Subcutaneous abdominal adipose tissue (tissue), 5 donors: ENCODE results near the gene ASS1.

Experiments used
- H3K27ac ChIP-seq: one replicate; pipeline ENCODE4 v1.7.0; 2013; ENCODE audit warnings: low read depth, mild to moderate bottlenecking, inconsistent platforms, low read length, moderate library complexity
- H3K27me3 ChIP-seq, 5 donors: one replicate each; pipeline ENCODE4 v1.7.0; 2013; ENCODE audit warnings: low read length in 5 of 5, inconsistent platforms in 1 of 5; ENCODE audit not compliant: control insufficient read depth in 5 of 5, insufficient read depth in 4 of 5
- H3K36me3 ChIP-seq, 5 donors: one replicate each; pipeline ENCODE4 v1.7.0; 2013; ENCODE audit warnings: low read length in 5 of 5; ENCODE audit not compliant: control insufficient read depth in 5 of 5, insufficient read depth in 5 of 5
- H3K4me1 ChIP-seq, 5 donors: one replicate each; pipeline ENCODE4 v1.7.0; 2013; ENCODE audit warnings: low read length in 5 of 5, mild to moderate bottlenecking in 3 of 5, moderate library complexity in 1 of 5; ENCODE audit not compliant: control insufficient read depth in 5 of 5, insufficient read depth in 5 of 5
- H3K4me3 ChIP-seq, 5 donors: one replicate each; pipeline ENCODE4 v1.7.0; 2013; ENCODE audit warnings: low read length in 5 of 5, low read depth in 1 of 5
- H3K9ac ChIP-seq, 5 donors: one replicate each; pipeline ENCODE4 v1.7.0; 2013; ENCODE audit warnings: low read length in 5 of 5, mild to moderate bottlenecking in 4 of 5, moderate library complexity in 3 of 5
- H3K9me3 ChIP-seq, 5 donors: one replicate each; pipeline ENCODE4 v1.7.0; 2013; ENCODE audit warnings: low read length in 5 of 5; ENCODE audit not compliant: control insufficient read depth in 5 of 5
- donor health status: healthy.
- donor health status: healthy.
- donor health status: healthy.
- donor health status: healthy.
- donor health status: healthy.

The ASS1 gene

GRCh38 chr9:130478152-130478551 is 33.4 kb downstream of the ASS1 start:
- H3K9ac ChIP-seq: no peak overlapping the region
- no peaks in the 10 kb centered on the region for H3K4me1 ChIP-seq
- no peaks in the 10 kb centered on the region for H3K9me3 ChIP-seq
- H3K27ac ChIP-seq: no peak overlapping the region
- H3K27me3 ChIP-seq: no peaks in the 10 kb centered on the region
- peaks cover 0 to 79% (median 64%) of the 10 kb centered on the region in 5 donors for H3K36me3 ChIP-seq
- H3K4me3 ChIP-seq: no peak overlapping the region

GRCh38 chr9:130478736-130479575 is 34.2 kb downstream of the ASS1 start:
- peaks cover 0 to 81% (median 66%) of the 10 kb centered on the region in 5 donors for H3K36me3 ChIP-seq
- H3K4me1 ChIP-seq: no peaks in the 10 kb centered on the region
- H3K27ac ChIP-seq: no peak overlapping the region
- no peaks in the 10 kb centered on the region for H3K27me3 ChIP-seq
- H3K9me3 ChIP-seq: no peaks in the 10 kb centered on the region
- no peak overlapping the region for H3K9ac ChIP-seq
- H3K4me3 ChIP-seq: no peak overlapping the region

GRCh38 chr9:130479587-130479986 is 34.8 kb downstream of the ASS1 start:
- Histone ChIP-seq H3K4me1 (no peaks in the 10 kb centered on the region), H3K27me3 (no peaks in the 10 kb centered on the region), H3K4me3 (no peak overlapping the region), H3K27ac (no peak overlapping the region), H3K9me3 (no peaks in the 10 kb centered on the region), H3K36me3 (peaks cover 0 to 80% (median 66%) of the 10 kb centered on the region in 5 donors), H3K9ac (no peak overlapping the region)

- H3K27me3 ChIP-seq: no peaks in the 10 kb centered on the region
- no peak overlapping the region for H3K4me3 ChIP-seq
- H3K9ac ChIP-seq: no peak overlapping the region
- no peaks in the 10 kb centered on the region for H3K4me1 ChIP-seq
- H3K27ac ChIP-seq: no peak overlapping the region
- H3K36me3 ChIP-seq: peaks cover 0 to 84% (median 72%) of the 10 kb centered on the region in 5 donors
- no peaks in the 10 kb centered on the region for H3K9me3 ChIP-seq
Measured at GRCh38 chr9:130480673-130481072, 35.9 kb downstream of the ASS1 start.

- no peak overlapping the region for H3K27ac ChIP-seq
- no peaks in the 10 kb centered on the region for H3K9me3 ChIP-seq
- peaks cover 0 to 80% (median 72%) of the 10 kb centered on the region in 5 donors for H3K36me3 ChIP-seq
- H3K4me3 ChIP-seq: no peak overlapping the region
- H3K4me1 ChIP-seq: no peaks in the 10 kb centered on the region
- no peaks in the 10 kb centered on the region for H3K27me3 ChIP-seq
- H3K9ac ChIP-seq: no peak overlapping the region
Measured at GRCh38 chr9:130482463-130482862, 37.7 kb downstream of the ASS1 start.

GRCh38 chr9:130483371-130483971 is 38.7 kb downstream of the ASS1 start:
- H3K4me3 ChIP-seq: no peak overlapping the region
- peaks cover 0 to 72% (median 64%) of the 10 kb centered on the region in 5 donors for H3K36me3 ChIP-seq
- H3K9me3 ChIP-seq: no peaks in the 10 kb centered on the region
- H3K27ac ChIP-seq: no peak overlapping the region
- H3K27me3 ChIP-seq: no peaks in the 10 kb centered on the region
- no peak overlapping the region for H3K9ac ChIP-seq
- H3K4me1 ChIP-seq: peaks cover 0 to 7% (median 0%) of the 10 kb centered on the region in 5 donors

GRCh38 chr9:130484362-130485072 is 39.8 kb downstream of the ASS1 start:
- Histone ChIP-seq H3K27ac (no peak overlapping the region), H3K27me3 (no peaks in the 10 kb centered on the region), H3K9ac (no peak overlapping the region), H3K4me3 (no peak overlapping the region), H3K36me3 (peaks cover 0 to 77% (median 67%) of the 10 kb centered on the region in 5 donors), H3K9me3 (no peaks in the 10 kb centered on the region), H3K4me1 (peaks cover 0 to 7% (median 0%) of the 10 kb centered on the region in 5 donors)

GRCh38 chr9:130486103-130486502 is 41.3 kb downstream of the ASS1 start:
- Histone ChIP-seq H3K4me3 (no peak overlapping the region), H3K27me3 (no peaks in the 10 kb centered on the region), H3K4me1 (peaks cover 0 to 7% (median 0%) of the 10 kb centered on the region in 5 donors), H3K27ac (no peak overlapping the region), H3K36me3 (peaks cover 0 to 71% (median 63%) of the 10 kb centered on the region in 5 donors), H3K9ac (no peak overlapping the region), H3K9me3 (no peaks in the 10 kb centered on the region)

GRCh38 chr9:130487500-130487899 is 42.7 kb downstream of the ASS1 start:
- Histone ChIP-seq H3K9ac (no peak overlapping the region), H3K9me3 (no peaks in the 10 kb centered on the region), H3K27ac (no peak overlapping the region), H3K36me3 (peaks cover 0 to 71% (median 65%) of the 10 kb centered on the region in 5 donors), H3K4me1 (peaks cover 0 to 7% (median 0%) of the 10 kb centered on the region in 5 donors), H3K4me3 (no peak overlapping the region), H3K27me3 (no peaks in the 10 kb centered on the region)
